A172 (cell line): Measurements from ENCODE around the gene FBN3. TPM values are rescaled to one million over a fixed set of nuclear protein-coding genes. Genes with fewer than 3 reads are reported as not detected.

Experiments
- DNase-seq: peaks from one replicate; pipeline ENCODE4 v3.0.0-alpha.2; 2015; ENCODE audit warnings: low spot score
- total RNA-seq: library from RNA; depleted of rRNA; stranded (reverse); fragments of >200 nt; shearing (Covaris generic); gene quantifications from 2 replicates; pipeline ENCODE4 v1.2.3, GENCODE V29; 2014

The FBN3 gene
- total RNA-seq, 1 experiment from 2014 or later = not detected

DNA sequence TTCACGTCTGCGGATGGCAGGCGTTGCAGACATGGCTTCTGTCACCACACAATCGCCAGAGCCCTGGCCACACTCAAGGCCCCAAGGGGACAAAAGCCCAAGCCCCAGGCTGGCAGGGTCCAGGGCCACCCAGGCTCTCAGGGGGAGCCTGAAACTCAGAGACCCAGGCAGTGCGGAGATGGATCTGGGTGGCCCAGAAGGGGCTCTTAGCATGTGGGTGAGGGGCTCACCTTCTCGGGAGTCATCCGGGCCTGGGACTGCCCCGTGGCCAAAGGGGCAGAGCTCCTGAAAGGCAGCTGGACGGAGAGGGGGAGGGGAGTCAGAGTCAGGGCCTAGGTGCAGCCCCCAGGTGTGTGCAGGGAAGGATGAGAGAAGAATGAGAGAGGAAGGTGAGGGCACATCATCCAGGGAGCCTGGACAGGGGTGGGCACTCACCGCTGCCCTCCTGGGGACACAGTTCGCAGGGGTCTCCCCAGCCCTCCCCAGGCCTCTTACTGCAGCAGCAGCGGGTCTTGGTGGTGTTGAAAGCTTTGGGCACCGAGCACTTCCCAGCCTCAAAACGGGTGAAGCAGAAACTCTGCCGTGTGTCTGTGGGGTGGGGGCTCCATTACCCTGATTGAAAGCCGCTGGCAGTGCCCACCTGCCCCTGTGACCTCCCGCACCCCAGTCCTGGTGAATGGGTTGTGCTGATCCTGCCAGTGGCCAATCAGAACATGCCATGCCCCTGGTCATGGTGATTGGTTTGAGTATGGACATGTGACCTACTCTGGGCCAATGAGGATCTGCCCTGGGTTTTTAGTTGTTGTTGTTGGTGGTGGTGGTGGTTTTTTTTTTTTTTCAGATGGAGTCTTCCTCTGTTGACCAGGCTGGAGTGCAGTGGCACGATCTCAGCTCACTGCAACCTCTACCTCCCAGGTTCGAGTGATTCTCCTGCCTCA is 59.5 kb downstream of the FBN3 start:
- DNase-seq = no peak

DNA sequence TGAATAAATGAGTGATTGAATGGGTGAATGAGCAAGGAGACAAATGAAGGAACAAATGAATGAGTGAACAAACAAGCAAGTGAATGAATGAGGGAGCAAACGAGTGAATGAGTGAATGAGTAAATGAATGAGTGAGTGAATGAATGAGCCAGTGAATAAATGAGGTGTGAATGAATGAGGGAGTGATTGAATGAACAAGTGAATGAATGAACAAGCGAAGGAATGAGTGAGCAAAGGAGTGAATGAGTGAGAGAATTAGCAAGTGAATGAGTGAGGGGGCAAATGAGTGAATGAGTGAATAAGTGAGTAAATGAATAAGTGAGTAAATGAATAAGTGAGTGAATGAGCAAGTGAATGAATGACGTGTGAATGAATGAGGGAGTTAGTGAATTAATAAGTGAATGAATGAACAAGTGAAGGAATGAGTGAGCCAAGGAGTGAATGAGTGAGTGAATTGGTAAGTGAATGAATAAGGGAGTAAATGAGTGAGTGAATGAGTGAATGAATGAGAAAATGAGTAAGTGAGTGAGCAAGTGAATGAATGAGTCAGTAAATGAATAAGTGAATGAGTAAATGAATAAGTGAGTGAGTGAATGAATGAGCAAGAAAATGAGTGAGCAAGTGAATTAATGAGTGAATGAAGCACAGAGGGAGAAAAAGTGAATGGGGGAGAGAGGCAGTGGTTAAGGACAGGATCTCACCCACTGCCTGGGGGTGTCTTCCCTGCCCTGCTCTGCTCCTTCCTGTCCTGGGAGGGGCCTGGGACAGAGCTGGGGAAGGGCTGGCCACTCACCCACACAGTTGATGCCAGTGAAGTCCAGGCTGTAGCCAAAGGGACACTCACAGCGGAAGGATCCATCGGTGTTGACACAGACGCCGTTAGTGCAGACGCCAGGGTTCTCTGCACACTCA is 60.4 kb downstream of the FBN3 start:
- no peak for DNase-seq

DNA sequence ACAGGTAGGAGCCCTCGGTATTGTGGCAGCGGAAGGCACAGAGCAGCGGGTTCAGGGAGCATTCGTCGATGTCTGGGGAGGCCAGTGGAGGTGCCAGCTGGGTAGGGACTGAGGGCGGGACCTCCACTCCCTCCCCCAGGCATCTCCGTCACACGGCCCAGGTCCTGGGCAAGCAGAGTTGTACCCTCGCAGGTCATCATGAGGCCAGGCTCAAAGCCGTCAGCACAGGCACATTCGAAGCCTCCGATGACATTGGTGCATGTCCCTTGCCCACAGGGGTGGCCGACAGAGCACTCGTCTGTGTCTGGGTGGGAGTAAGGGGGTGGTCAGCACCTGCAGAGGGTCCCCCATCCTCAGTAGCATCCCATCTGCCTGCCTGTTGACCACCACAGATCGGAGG is 61.5 kb downstream of the FBN3 start:
- no peak for DNase-seq

DNA sequence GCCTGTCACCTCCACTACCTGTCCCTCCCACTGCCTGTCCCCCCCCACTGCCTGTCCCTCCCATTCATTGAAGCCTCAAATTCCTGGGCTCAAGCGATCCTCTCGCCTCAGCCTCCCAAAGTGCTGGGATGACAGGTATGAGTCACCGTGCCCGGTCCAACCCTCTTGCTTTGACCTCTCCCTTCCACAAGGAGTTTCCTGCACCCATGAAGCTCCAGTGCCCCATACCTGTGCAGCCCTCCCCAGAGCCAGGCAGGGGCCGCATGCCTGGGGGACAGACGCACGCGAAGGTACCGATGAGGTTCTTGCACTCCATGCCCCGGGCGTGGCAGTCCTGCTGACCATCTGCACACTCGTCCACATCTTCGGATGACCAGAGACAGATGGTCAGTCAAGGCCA is 62.5 kb downstream of the FBN3 start:
- DNase-seq = no peak

DNA sequence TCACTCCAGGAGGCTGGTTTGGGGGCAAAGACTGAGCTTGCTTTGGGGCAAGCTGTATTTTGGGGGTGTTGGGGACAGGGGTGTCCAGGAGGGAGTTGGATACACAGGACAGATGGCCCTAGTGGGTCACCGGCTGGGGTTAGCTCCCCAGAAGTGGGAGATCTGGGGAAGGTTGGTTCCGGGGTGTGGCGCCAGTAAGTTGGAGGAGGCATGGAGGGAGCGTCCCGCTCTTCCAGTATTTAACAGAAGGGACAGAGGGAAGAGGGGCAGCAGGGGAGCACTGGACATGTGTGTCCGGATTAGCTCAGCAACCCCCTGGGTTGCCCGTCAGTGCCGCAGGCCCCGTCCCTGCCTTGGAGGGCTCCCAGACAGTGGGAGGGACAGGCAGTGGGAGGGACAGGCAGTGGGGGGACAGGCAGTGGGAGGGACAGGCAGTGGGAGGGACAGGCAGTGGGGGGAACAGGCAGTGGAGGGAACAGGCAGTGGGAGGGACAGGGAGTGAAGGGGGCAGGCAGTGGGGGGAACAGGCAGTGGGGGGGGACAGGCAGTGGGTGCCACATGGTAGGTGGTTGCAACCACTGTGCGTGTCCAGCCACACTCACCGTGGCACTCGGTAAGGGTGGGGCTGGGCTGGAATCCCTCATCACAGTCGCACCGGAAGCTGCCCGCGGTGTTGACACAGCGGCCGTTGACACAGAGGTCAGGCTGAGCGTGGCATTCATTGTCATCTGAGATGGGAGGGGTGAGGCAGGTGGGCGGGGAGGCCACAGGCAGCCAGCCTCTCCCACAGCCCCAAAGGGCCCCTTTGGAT is 63.6 kb downstream of the FBN3 start:
- DNase-seq = peak; percentile 23

DNA sequence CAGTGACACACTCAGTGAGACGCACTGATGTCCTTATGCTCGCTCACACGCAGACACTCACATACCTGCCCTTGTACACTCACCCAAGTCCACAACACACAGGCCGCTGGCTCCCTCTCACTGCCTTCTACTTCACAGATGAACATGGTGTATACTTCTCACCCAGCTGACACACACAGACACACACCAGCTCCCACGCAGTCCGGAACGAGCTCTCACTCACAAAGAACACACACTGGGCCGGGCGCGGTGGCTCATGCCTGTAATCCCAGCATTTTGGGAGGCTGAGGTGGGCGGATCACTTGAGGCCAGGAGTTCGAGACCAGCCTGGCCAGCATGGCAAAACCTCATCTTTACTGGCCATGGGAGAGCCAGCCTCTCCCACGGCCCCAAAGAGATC is 65.2 kb downstream of the FBN3 start:
- no peak for DNase-seq

DNA sequence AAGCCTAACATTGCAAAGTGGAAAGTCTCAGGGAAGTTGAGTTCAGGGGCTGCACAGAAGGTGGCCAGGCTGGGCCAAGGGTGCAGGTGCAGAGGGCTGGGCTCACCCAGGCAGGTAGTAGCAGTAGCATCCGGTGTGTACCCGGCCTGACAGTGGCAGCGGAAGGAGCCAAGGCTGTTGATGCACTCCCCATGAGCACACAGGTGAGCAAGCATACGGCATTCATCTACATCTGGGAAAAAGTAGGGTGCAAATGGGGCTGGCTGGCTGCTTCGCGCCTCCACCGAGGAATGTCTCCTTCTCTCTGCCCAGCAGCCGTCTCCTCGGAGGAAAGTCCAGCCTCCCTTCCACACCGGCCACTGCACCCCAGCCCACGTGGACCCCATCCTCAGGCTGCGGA is 66.3 kb downstream of the FBN3 start:
- no peak for DNase-seq

DNA sequence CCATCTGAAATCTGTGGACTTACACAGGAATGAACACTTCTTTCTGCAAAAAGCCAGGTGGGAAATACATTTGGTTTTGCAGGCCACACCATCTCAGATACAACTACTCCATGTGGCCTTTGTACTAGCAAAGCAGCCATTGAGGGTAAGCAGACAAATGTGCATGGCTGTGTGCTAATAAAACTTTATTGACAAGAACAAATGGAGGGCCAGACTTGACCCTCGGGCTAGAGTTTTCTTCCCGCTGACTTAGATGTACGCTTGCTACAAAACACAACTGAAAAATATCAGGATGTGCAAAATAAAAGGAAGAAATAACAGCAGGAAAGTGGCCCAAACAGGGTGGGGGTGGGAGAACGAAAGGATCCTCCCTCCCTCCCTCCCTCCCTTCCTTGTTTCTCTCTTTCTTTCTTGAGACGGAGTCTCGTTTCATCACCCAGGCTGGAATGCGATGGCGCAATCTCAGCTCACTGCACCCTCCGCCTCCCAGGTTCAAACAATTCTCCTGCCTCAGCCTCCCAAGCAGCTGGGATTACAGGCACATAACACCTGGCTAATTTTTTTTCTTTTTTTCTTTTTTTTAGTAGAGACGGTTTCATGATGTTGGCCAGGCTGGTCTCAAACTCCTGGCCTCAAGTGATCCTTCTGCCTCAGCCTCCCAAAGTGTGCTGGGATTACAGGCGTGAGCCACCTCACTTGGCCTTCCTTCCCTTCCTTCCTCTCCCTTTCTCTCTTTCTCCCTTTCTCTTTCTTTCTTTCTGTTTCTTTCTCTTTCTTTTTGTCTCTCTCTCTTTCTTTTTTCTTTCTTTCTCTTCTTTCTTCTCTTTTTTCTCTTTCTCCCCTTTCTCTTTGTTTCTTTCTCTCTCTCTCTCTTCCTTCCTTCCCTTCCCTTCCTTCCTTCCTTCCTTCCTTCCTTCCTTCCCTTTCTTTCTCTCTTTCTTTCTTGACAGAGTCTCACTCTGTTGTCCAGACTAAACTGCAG is 67.5 kb downstream of the FBN3 start:
- DNase-seq = no peak

DNA sequence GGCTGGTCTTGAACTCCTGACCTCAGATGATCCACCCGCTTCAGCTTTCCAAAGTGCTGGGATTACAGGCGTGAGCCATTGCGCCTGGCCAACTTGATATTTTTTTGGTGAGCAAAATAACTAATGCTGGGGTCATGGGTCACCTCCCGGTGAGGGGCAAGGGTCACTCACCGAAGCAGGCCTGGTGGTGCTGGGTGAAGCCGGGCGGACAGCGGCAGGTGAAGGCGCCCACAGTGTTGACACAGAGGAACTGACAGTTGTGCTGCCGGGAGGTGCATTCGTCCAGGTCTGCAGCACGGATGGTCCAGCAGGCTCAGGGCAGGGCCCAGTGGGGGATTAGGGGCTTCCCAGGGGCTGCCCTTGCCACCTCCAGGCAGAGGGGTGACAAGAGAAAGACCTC is 68.6 kb downstream of the FBN3 start:
- no peak for DNase-seq

DNA sequence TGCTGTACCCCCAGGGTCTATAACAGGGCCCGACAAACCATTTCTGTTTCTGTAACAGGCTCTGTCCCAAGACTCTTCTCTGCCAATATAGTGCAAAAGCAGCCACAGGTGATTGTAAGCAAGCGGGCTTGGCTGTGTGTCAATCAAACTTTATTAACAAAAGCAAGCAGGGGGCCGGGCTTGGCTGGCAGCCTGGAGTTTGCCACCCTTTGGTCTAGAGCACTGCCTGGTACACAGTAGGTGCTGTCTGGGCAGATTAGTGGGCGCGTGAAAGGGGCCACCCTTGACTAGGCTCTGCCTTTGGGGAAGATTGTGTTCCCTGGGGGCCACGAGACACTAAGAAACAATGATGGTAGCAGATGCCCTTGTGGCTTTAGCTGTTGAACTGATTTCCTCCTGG is 69.4 kb downstream of the FBN3 start:
- no peak for DNase-seq

DNA sequence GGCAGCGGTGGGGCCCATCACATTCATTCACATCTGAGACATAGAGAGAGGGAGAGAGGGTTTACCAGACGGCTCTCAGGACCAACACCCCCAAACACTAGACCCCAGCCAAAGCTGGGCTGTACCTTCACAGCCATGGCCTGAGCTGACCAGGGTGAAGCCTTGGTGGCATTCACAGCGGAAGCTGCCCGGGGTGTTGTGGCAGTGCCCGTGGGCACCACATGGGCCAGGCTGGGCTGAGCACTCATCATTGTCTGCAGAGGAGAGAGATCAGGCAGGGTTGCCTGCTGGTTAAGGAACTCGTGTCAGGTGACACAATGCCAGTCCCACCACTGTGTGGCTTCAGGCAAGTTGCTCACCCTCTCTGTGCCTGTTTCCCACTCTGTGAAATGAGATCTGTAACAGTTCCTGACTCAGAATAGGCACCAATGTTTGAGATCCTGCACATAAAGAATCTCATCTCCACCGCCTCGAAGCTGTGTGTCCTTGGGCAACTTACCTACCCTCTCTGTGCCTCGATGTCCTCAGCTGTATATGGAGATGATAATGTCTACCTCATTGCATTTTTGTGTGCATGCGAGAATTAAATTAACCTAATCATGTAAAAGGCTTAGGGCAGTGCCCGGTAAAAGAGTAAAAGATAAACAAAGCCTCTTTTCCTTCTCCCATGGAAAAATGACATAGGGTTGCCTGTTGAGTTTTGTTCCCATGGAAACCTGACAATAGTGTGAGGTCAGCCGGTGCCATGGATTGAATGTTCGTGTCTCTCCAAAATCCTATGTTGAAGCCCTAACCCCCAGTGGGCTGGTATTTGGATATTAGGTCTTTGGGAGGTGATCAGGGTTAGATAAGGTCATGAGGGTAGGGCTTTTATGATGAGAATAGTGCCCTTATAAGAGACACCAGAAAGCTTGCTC is 74.0 kb downstream of the FBN3 start:
- DNase-seq = no peak

DNA sequence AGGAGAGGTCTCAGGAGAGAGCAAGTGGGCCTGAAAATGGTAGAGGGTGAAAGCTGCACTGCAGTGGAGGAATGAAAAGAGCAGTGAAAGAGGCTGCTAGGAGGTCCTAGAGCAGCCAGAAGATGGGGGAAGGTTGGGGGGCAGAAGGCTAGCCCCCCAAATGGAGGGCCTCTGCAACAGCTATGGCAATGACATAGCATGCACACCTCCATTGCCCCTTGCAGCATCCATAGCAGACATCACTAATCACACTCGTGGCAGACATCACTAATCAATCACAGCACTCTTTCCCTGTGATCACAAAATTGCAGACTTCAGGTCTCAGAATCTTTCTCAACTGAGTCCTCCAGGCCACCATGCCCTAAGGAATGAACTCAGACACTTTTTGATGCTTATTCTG is 74.9 kb downstream of the FBN3 start:
- DNase-seq = no peak

DNA sequence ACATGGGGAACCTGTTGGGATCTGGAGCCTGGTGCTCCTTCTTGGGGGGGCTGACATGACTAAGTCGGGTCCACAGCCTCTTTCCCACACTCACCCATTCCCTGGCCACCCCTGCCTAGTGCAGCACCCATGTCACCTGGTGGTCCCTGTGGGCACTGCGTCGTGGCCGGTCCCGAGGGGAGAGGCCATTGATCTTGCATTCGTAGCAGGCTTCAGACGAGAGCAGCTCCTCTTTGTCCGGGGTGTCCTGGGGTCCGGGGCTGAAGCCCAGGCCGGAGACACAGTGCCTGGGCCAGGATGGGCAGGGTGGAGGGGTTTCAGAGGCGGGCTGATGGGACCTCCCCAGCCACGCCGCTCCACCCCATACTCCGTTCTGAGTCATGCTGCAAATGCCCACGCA is 77.5 kb downstream of the FBN3 start:
- DNase-seq = no peak

DNA sequence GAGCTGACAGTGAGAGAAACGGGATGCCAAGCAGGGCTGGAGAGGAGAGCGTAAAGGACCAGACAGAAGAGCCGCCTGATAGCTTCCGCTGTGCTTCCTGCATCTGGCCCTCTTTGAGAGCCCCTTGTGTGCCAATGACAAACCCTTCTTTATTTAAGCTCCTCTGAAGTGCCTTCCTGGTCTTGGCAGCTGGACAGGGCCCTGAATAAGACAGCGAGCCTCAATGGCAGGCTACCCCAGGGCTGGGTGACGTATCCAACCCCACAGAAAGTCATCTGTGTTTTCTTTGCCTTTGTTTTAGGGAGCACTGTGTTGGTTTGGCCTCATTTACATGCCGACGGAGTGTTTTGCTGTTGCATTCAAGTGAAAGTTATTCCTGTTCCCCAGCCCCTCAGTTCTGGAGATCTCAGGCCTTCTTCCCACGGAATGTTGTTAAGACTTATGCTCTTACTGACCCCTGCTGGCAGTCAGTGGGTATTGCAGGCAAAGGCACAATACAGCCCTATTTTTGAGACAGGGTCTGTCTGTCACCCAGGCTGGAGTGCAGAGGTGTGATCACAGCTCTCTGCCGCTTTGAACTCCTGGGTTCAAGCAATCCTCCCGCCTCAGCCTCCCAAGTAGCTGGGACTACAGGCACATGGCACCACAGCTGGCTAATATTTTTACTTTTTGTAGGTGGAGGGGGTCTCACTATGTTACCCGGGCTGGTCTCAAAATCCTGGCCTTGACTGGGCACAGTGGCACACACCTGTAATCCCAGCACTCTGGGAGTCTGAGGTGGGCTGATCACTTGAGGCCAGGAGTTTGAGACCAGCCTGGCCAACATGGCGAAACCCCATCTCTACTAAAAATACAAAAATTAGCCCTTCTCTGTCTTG is 80.1 kb downstream of the FBN3 start:
- no peak for DNase-seq

DNA sequence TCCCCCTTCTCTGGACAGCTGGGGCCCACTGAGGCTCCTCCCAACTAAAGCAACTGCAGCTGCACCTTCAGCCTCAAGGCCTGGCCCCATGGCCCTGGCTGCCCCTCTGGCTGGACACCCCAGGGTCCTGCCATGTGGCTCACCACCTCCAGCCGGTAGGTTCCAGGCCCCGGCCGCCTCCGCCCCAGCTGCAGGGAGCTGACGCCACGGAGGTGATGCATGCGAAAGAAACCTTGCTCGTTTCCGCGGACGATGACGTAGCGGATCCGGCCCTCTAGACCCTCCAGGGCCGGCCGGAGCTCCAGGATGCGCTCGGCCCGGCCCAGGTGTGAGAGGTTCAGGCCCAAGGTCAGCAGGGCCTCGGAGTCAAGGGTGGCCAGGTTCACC is 83.5 kb downstream of the FBN3 start:
- DNase-seq = no peak

DNA sequence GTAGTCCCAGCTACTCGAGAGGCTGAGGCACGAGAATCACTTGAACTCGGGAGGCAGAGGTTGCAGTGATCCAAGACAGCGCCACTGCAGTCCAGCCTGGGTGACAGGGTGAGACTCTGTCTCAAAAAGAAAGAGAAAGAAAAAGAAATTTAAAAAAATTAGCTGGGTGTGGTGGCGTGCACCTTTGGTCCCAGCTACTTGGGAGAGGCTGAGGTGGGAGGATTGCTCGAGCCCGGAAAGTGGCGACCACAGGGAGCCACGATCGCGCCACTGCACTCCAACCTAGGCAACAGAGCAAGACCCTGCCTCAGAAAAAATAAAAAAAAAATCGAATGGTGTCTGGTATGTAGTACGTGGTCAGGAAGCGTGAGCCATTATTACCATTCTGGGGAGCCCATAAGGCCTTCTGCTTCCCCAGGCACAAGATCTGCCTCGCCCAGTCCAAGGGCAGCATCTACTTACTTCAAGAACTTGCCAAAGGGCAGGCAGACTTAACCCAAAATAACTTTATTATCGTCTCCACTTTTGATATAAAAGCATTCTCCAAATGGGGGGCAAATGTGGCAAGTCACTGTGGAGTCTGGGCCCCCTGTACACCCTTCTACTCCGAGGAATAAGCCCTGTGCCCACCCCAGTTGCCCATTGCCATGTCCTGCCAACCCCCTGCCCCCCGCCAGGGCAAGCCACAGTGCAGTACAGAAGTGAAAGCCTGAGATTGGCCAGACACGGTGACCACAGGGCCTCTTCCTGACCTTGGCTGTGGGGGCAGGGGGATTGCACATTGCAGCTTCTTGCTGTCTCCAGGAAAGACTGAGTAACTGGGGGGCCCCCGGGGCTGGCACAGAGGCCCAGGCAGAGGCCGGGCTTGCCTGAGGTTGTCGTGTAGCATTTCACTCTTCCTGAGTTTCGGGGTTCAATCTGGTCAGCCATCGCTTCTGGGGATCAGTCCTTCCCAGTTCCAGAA is 84.2 kb downstream of the FBN3 start:
- no peak for DNase-seq

DNA sequence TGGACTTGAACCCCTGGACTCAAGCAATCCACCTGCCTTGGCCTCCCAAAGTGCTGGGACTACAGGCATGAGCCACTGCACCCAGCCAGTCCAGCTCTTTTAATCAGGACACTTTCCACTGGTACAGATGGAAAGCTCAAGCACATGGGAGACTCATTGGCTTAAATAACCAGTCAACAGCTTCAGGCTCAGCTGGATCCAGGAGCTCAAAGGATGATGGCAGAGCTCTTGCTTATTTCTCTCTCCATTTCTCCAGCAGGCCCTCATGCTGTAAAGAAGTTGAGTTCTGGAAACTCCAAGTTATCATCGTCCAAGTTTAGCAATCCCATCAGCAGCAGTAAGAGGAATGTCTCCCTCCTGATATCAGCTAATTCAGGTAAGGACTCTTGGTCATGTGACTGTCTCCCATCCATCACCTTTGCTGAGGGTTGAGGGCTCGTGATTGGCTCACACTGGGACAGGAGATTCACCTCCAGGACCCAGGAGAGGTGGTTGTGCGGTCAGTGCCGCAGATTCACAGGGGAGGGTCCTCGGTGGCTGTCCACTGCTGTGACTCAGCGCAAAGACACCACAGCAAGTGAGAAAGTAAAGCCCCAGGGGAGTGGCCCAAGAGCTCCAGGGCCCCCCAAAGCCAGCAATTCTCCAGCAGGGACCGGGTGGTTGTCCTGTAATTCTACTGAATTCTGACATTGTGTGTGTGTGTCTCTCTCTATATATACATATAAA is 91.7 kb downstream of the FBN3 start:
- DNase-seq = no peak
